Measurements from ENCODE around the gene KCNH2.
"Not testable (repeated sequence)": the region's sequence is repeated elsewhere in the genome, so short reads cannot be mapped to it uniquely, and the experiment has no call there.

KCNH2 gene

GRCh38 chr7:150917969-150918368, 60.2 kb downstream of the KCNH2 start:
- Histone ChIP-seq H3K4me1 (ENCODE audit: control insufficient read depth, insufficient read depth, low read length) (no peaks in the 10 kb centered on the region), H3K27me3 (ENCODE audit: control insufficient read depth, insufficient read depth, low read length) (peaks cover 3% of the 10 kb centered on the region; the same call in 1 of the 2 replicates), H3K4me3 (ENCODE audit: low read depth, low read length) (no peak overlapping the region), H3K9ac (ENCODE audit: low read depth, low read length) (no peak overlapping the region), H3K36me3 (ENCODE audit: control insufficient read depth, insufficient read depth, low read length) (no peaks in the 10 kb centered on the region), H3K27ac (ENCODE audit: low read depth, low read length) (no peak overlapping the region), H3K9me3 (ENCODE audit: control insufficient read depth, insufficient read depth, low read length) (no peaks in the 10 kb centered on the region)

GRCh38 chr7:150916670-150917069, 61.5 kb downstream of the KCNH2 start:
- no peaks in the 10 kb centered on the region for H3K9me3 ChIP-seq (ENCODE audit: control insufficient read depth, insufficient read depth, low read length)
- peaks cover 6% of the 10 kb centered on the region; the same call in 1 of the 2 replicates for H3K27me3 ChIP-seq (ENCODE audit: control insufficient read depth, insufficient read depth, low read length)
- no peak overlapping the region for H3K4me3 ChIP-seq (ENCODE audit: low read depth, low read length)
- H3K36me3 ChIP-seq (ENCODE audit: control insufficient read depth, insufficient read depth, low read length): no peaks in the 10 kb centered on the region
- H3K4me1 ChIP-seq (ENCODE audit: control insufficient read depth, insufficient read depth, low read length): no peaks in the 10 kb centered on the region
- no peak overlapping the region for H3K27ac ChIP-seq (ENCODE audit: low read depth, low read length)
- H3K9ac ChIP-seq (ENCODE audit: low read depth, low read length): no peak overlapping the region

- Histone ChIP-seq H3K9ac (ENCODE audit: low read depth, low read length) (no peak overlapping the region), H3K36me3 (ENCODE audit: control insufficient read depth, insufficient read depth, low read length) (no peaks in the 10 kb centered on the region), H3K27ac (ENCODE audit: low read depth, low read length) (no peak overlapping the region), H3K4me3 (ENCODE audit: low read depth, low read length) (no peak overlapping the region), H3K4me1 (ENCODE audit: control insufficient read depth, insufficient read depth, low read length) (no peaks in the 10 kb centered on the region), H3K9me3 (ENCODE audit: control insufficient read depth, insufficient read depth, low read length) (no peaks in the 10 kb centered on the region), H3K27me3 (ENCODE audit: control insufficient read depth, insufficient read depth, low read length) (peaks cover 6% of the 10 kb centered on the region; the same call in 1 of the 2 replicates)
Observed at GRCh38 chr7:150914966-150915365, 63.2 kb downstream of the KCNH2 start.

GRCh38 chr7:150914196-150914595, 63.9 kb downstream of the KCNH2 start:
- H3K27ac ChIP-seq (ENCODE audit: low read depth, low read length): no peak overlapping the region
- H3K36me3 ChIP-seq (ENCODE audit: control insufficient read depth, insufficient read depth, low read length): no peaks in the 10 kb centered on the region
- no peak overlapping the region for H3K4me3 ChIP-seq (ENCODE audit: low read depth, low read length)
- H3K9ac ChIP-seq (ENCODE audit: low read depth, low read length): no peak overlapping the region
- H3K4me1 ChIP-seq (ENCODE audit: control insufficient read depth, insufficient read depth, low read length): no peaks in the 10 kb centered on the region
- peaks cover 4% of the 10 kb centered on the region; the same call in 1 of the 2 replicates for H3K27me3 ChIP-seq (ENCODE audit: control insufficient read depth, insufficient read depth, low read length)
- no peaks in the 10 kb centered on the region for H3K9me3 ChIP-seq (ENCODE audit: control insufficient read depth, insufficient read depth, low read length)

- Histone ChIP-seq H3K9ac (ENCODE audit: low read depth, low read length) (no peak overlapping the region), H3K27ac (ENCODE audit: low read depth, low read length) (no peak overlapping the region), H3K9me3 (ENCODE audit: control insufficient read depth, insufficient read depth, low read length) (no peaks in the 10 kb centered on the region), H3K36me3 (ENCODE audit: control insufficient read depth, insufficient read depth, low read length) (no peaks in the 10 kb centered on the region), H3K4me1 (ENCODE audit: control insufficient read depth, insufficient read depth, low read length) (no peaks in the 10 kb centered on the region), H3K4me3 (ENCODE audit: low read depth, low read length) (no peak overlapping the region), H3K27me3 (ENCODE audit: control insufficient read depth, insufficient read depth, low read length) (peaks cover 4% of the 10 kb centered on the region; the same call in 1 of the 2 replicates)
Observed at GRCh38 chr7:150912427-150912826, 65.7 kb downstream of the KCNH2 start.

GRCh38 chr7:150911590-150912267, 66.4 kb downstream of the KCNH2 start:
- H3K9ac ChIP-seq (ENCODE audit: low read depth, low read length): no peak overlapping the region
- H3K27me3 ChIP-seq (ENCODE audit: control insufficient read depth, insufficient read depth, low read length): peaks cover 4% of the 10 kb centered on the region; the same call in 1 of the 2 replicates
- H3K9me3 ChIP-seq (ENCODE audit: control insufficient read depth, insufficient read depth, low read length): no peaks in the 10 kb centered on the region

GRCh38 chr7:150910996-150911422, 67.1 kb downstream of the KCNH2 start:
- H3K9me3 ChIP-seq (ENCODE audit: control insufficient read depth, insufficient read depth, low read length): no peaks in the 10 kb centered on the region
- peaks cover 4% of the 10 kb centered on the region; the same call in 1 of the 2 replicates for H3K27me3 ChIP-seq (ENCODE audit: control insufficient read depth, insufficient read depth, low read length)
- no peaks in the 10 kb centered on the region for H3K36me3 ChIP-seq (ENCODE audit: control insufficient read depth, insufficient read depth, low read length)

More at GRCh38 chr7:150911590-150912267, 66.4 kb downstream of the KCNH2 start:
- Histone ChIP-seq H3K4me1 (ENCODE audit: control insufficient read depth, insufficient read depth, low read length) (no peaks in the 10 kb centered on the region), H3K4me3 (ENCODE audit: low read depth, low read length) (no peak overlapping the region), H3K36me3 (ENCODE audit: control insufficient read depth, insufficient read depth, low read length) (no peaks in the 10 kb centered on the region), H3K27ac (ENCODE audit: low read depth, low read length) (no peak overlapping the region)

GRCh38 chr7:150910305-150910995, 67.7 kb downstream of the KCNH2 start:
- H3K9me3 ChIP-seq (ENCODE audit: control insufficient read depth, insufficient read depth, low read length); H3K9ac ChIP-seq (ENCODE audit: low read depth, low read length); H3K27me3 ChIP-seq (ENCODE audit: control insufficient read depth, insufficient read depth, low read length); H3K36me3 ChIP-seq (ENCODE audit: control insufficient read depth, insufficient read depth, low read length); H3K4me1 ChIP-seq (ENCODE audit: control insufficient read depth, insufficient read depth, low read length); H3K4me3 ChIP-seq (ENCODE audit: low read depth, low read length); H3K27ac ChIP-seq (ENCODE audit: low read depth, low read length): not testable (repeated sequence)

More at GRCh38 chr7:150910996-150911422, 67.1 kb downstream of the KCNH2 start:
- no peak overlapping the region for H3K4me3 ChIP-seq (ENCODE audit: low read depth, low read length)
- H3K27ac ChIP-seq (ENCODE audit: low read depth, low read length): no peak overlapping the region
- no peaks in the 10 kb centered on the region for H3K4me1 ChIP-seq (ENCODE audit: control insufficient read depth, insufficient read depth, low read length)
- H3K9ac ChIP-seq (ENCODE audit: low read depth, low read length): no peak overlapping the region

GRCh38 chr7:150909200-150909995, 68.7 kb downstream of the KCNH2 start:
- no peak overlapping the region for H3K9ac ChIP-seq (ENCODE audit: low read depth, low read length)
- H3K4me3 ChIP-seq (ENCODE audit: low read depth, low read length): no peak overlapping the region
- H3K27ac ChIP-seq (ENCODE audit: low read depth, low read length): no peak overlapping the region
- H3K4me1 ChIP-seq (ENCODE audit: control insufficient read depth, insufficient read depth, low read length): no peaks in the 10 kb centered on the region
- no peaks in the 10 kb centered on the region for H3K9me3 ChIP-seq (ENCODE audit: control insufficient read depth, insufficient read depth, low read length)
- peaks cover 4% of the 10 kb centered on the region; the same call in 1 of the 2 replicates for H3K27me3 ChIP-seq (ENCODE audit: control insufficient read depth, insufficient read depth, low read length)
- no peaks in the 10 kb centered on the region for H3K36me3 ChIP-seq (ENCODE audit: control insufficient read depth, insufficient read depth, low read length)

- Histone ChIP-seq H3K27me3 (ENCODE audit: control insufficient read depth, insufficient read depth, low read length) (peaks cover 4% of the 10 kb centered on the region; the same call in 1 of the 2 replicates), H3K4me3 (ENCODE audit: low read depth, low read length) (no peak overlapping the region), H3K9ac (ENCODE audit: low read depth, low read length) (no peak overlapping the region), H3K9me3 (ENCODE audit: control insufficient read depth, insufficient read depth, low read length) (no peaks in the 10 kb centered on the region), H3K27ac (ENCODE audit: low read depth, low read length) (no peak overlapping the region), H3K36me3 (ENCODE audit: control insufficient read depth, insufficient read depth, low read length) (no peaks in the 10 kb centered on the region), H3K4me1 (ENCODE audit: control insufficient read depth, insufficient read depth, low read length) (no peaks in the 10 kb centered on the region)
Observed at GRCh38 chr7:150908173-150908572, 69.9 kb downstream of the KCNH2 start.
